Measurements from ENCODE around the gene WWOX.
A peak's percentile ranks its signal among the peaks of the same experiment; 100 is the strongest.

WWOX gene

GRCh38 chr16:78413651-78414050 is 314.2 kb downstream of the WWOX start:
- DNase-seq, result no peak

GRCh38 chr16:78415013-78415412 is 315.6 kb downstream of the WWOX start:
- DNase-seq, result no peak

- no peak for DNase-seq
Measured at GRCh38 chr16:78415669-78416068, 316.2 kb downstream of the WWOX start.

GRCh38 chr16:78416400-78416799 is 316.9 kb downstream of the WWOX start:
- no peak for DNase-seq

- DNase-seq, result no peak
Measured at GRCh38 chr16:78421181-78421708, 321.8 kb downstream of the WWOX start.

GRCh38 chr16:78425281-78425680 is 325.8 kb downstream of the WWOX start:
- no peak for DNase-seq

GRCh38 chr16:78425891-78426510 is 326.5 kb downstream of the WWOX start:
- peak; percentile 48 for DNase-seq

- no peak for DNase-seq
Measured at GRCh38 chr16:78428193-78428592, 328.7 kb downstream of the WWOX start.

- DNase-seq, result no peak
Measured at GRCh38 chr16:78430281-78430680, 330.8 kb downstream of the WWOX start.

- no peak for DNase-seq
Measured at GRCh38 chr16:78431004-78431670, 331.7 kb downstream of the WWOX start.

GRCh38 chr16:78431701-78432100 is 332.2 kb downstream of the WWOX start:
- DNase-seq, result no peak

- DNase-seq, result no peak
Measured at GRCh38 chr16:78432451-78432850, 333.0 kb downstream of the WWOX start.

- no peak for DNase-seq
Measured at GRCh38 chr16:78433116-78433515, 333.7 kb downstream of the WWOX start.

GRCh38 chr16:78434401-78434800 is 334.9 kb downstream of the WWOX start:
- DNase-seq, result no peak

GRCh38 chr16:78435260-78435659 is 335.8 kb downstream of the WWOX start:
- DNase-seq, result no peak

GRCh38 chr16:78436023-78436422 is 336.6 kb downstream of the WWOX start:
- no peak for DNase-seq

GRCh38 chr16:78436846-78437245 is 337.4 kb downstream of the WWOX start:
- DNase-seq, result no peak

GRCh38 chr16:78437352-78437968 is 338.0 kb downstream of the WWOX start:
- no peak for DNase-seq

GRCh38 chr16:78438219-78438618 is 338.8 kb downstream of the WWOX start:
- no peak for DNase-seq

GRCh38 chr16:78438632-78439031 is 339.2 kb downstream of the WWOX start:
- no peak for DNase-seq

- no peak for DNase-seq
Measured at GRCh38 chr16:78439646-78440045, 340.2 kb downstream of the WWOX start.

- no peak for DNase-seq
Measured at GRCh38 chr16:78441298-78441697, 341.8 kb downstream of the WWOX start.

- no peak for DNase-seq
Measured at GRCh38 chr16:78443542-78444364, 344.3 kb downstream of the WWOX start.

Measured in NCI-H524 treated with DMSO at 0.1 percent for 48 hours (cell line).